Measurements from ENCODE around the gene EXOC6B. TPM values are rescaled to one million over a fixed set of nuclear protein-coding genes. Genes with fewer than 3 reads are reported as not detected.
A peak's percentile ranks its signal among the peaks of the same experiment; 100 is the strongest.
"Not testable (repeated sequence)": the region's sequence is repeated elsewhere in the genome, so short reads cannot be mapped to it uniquely, and the experiment has no call there.

The EXOC6B gene
- total RNA-seq, 1 donor from 2014 or later: 32.4 TPM

DNA sequence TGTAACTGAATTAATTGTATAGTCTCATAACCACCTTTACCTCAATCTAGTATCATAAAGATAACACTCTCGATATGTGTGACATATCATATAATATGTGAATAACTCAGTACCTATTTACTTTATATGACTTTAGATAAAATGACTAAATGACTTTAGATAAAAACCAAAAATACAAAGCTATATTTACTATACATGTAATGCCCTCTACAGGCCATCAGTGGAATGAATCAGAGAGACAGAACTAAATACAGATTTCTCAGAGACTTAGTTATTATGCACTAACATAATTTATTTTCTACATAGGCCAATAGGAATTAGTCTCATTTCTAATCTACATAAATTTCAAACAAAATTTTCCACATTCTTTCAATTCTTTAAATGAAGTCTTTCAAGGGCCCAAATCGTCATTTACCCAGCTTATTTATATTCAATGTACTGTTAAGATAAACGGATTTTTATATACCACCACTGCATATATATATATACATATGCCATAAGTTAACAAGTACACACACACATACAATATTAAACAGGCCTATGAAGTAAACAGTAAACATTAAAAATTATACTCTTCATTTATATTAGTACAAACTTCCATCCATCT lies 219.9 kb downstream of the EXOC6B start:
- H3K36me3 ChIP-seq: no peaks in the 10 kb centered on the region
- no peak overlapping the region for H3K27ac ChIP-seq
- no peaks in the 10 kb centered on the region for H3K9me3 ChIP-seq
- H3K27me3 ChIP-seq: no peaks in the 10 kb centered on the region
- DNase-seq (ENCODE audit: low spot score in 2 of 2): no peak
- TF ChIP-seq, protein P1, sequence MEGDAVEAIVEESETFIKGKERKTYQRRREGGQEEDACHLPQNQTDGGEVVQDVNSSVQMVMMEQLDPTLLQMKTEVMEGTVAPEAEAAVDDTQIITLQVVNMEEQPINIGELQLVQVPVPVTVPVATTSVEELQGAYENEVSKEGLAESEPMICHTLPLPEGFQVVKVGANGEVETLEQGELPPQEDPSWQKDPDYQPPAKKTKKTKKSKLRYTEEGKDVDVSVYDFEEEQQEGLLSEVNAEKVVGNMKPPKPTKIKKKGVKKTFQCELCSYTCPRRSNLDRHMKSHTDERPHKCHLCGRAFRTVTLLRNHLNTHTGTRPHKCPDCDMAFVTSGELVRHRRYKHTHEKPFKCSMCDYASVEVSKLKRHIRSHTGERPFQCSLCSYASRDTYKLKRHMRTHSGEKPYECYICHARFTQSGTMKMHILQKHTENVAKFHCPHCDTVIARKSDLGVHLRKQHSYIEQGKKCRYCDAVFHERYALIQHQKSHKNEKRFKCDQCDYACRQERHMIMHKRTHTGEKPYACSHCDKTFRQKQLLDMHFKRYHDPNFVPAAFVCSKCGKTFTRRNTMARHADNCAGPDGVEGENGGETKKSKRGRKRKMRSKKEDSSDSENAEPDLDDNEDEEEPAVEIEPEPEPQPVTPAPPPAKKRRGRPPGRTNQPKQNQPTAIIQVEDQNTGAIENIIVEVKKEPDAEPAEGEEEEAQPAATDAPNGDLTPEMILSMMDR (IDR thresholded peaks at IDR 0.05): peak in 2 of 3 experiments; percentile 24 to 50
- intact Hi-C loops (cut with DNase I): no loop called here
- H3K4me1 ChIP-seq: no peaks in the 10 kb centered on the region
- no peak overlapping the region for H3K4me3 ChIP-seq

GRCh38 chr2:72604468-72604867 lies 221.4 kb downstream of the EXOC6B start:
- Histone ChIP-seq H3K4me1 (no peaks in the 10 kb centered on the region), H3K9me3 (no peaks in the 10 kb centered on the region), H3K27ac (no peak overlapping the region), H3K36me3 (no peaks in the 10 kb centered on the region), H3K4me3 (no peak overlapping the region), H3K27me3 (no peaks in the 10 kb centered on the region)
- TF ChIP-seq, protein P1 (IDR thresholded peaks at IDR 0.05): no peak
- no peak for DNase-seq (ENCODE audit: low spot score in 2 of 2)
- intact Hi-C loops (cut with DNase I): no loop called here

- Histone ChIP-seq H3K9me3 (no peaks in the 10 kb centered on the region), H3K27ac (no peak overlapping the region), H3K4me3 (no peak overlapping the region), H3K36me3 (no peaks in the 10 kb centered on the region), H3K27me3 (no peaks in the 10 kb centered on the region), H3K4me1 (no peaks in the 10 kb centered on the region)
- TF ChIP-seq, protein P1 (IDR thresholded peaks at IDR 0.05): no peak
- intact Hi-C loops (cut with DNase I): no loop called here
- no peak for DNase-seq (ENCODE audit: low spot score in 2 of 2)
Measured at GRCh38 chr2:72603481-72603880, 222.4 kb downstream of the EXOC6B start.

GRCh38 chr2:72602711-72603110 lies 223.1 kb downstream of the EXOC6B start:
- TF ChIP-seq, protein P1 (IDR thresholded peaks at IDR 0.05): no peak
- Histone ChIP-seq H3K36me3 (no peaks in the 10 kb centered on the region), H3K27ac (no peak overlapping the region), H3K4me1 (no peaks in the 10 kb centered on the region), H3K27me3 (no peaks in the 10 kb centered on the region), H3K9me3 (no peaks in the 10 kb centered on the region), H3K4me3 (no peak overlapping the region)
- no peak for DNase-seq (ENCODE audit: low spot score in 2 of 2)
- intact Hi-C loops (cut with DNase I): no loop called here

GRCh38 chr2:72602095-72602494 lies 223.7 kb downstream of the EXOC6B start:
- H3K27me3 ChIP-seq: no peaks in the 10 kb centered on the region
- DNase-seq (ENCODE audit: low spot score in 2 of 2): no peak
- no peaks in the 10 kb centered on the region for H3K9me3 ChIP-seq
- H3K27ac ChIP-seq: no peak overlapping the region
- no peak overlapping the region for H3K4me3 ChIP-seq
- H3K4me1 ChIP-seq: no peaks in the 10 kb centered on the region
- intact Hi-C loops (cut with DNase I): no loop called here
- H3K36me3 ChIP-seq: no peaks in the 10 kb centered on the region
- TF ChIP-seq, protein P1 (IDR thresholded peaks at IDR 0.05): no peak

DNA sequence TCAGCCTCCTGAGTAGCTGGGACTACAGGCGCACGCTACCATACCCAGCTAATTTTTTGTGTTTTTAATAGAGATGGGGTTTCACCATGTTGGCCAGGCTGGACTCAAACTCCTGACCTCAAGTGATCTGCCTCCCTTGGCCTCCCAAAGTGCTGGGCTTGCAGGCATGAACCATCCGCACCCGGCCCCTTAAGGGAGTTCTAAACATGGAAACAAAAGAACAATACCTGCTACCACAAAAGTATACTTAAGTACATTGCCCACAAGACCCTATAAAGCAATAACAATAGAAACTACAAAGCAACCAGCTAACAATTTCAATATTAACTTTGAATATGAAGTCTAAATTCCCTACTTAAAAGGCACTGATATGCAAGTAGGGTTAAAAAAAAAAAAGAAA lies 242.0 kb downstream of the EXOC6B start:
- H3K9me3 ChIP-seq; DNase-seq (ENCODE audit: low spot score in 2 of 2); intact Hi-C loops (cut with DNase I); H3K4me1 ChIP-seq; H3K36me3 ChIP-seq; H3K27me3 ChIP-seq; H3K27ac ChIP-seq; H3K4me3 ChIP-seq: not testable (repeated sequence)
